CD4-positive, alpha-beta T cell treated with Interleukin-4 for 1 hour (primary cell): ENCODE data around the gene TBL1XR1.
A peak's percentile ranks its signal among the peaks of the same experiment; 100 is the strongest.
"Not testable (repeated sequence)": the region's sequence is repeated elsewhere in the genome, so short reads cannot be mapped to it uniquely, and the experiment has no call there.

Source experiments
- DNase-seq, 2 donors: peaks; one replicate each; pipeline ENCODE4 v3.0.0-alpha.2; 2020 to 2022

Gene TBL1XR1

DNA sequence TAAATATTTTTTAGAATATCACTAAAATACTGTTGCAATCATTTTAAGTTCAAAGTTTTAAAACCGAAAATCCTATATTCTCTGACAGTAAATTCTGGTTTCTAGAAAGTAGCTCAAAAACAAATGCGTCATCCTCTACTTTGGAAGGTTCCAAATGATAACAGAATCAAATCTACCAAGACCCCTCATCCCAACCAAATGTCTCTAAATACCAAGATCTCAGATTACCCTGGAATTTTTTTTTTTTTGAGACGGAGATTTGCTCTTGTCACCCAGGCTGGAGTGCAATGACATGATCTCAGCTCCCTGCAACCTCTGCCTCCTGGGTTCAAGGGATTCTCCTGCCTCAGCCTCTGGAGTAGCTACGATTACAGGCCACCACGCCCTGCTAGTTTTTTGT, 16.8 kb downstream of the TBL1XR1 start:
- no peak for DNase-seq

DNA sequence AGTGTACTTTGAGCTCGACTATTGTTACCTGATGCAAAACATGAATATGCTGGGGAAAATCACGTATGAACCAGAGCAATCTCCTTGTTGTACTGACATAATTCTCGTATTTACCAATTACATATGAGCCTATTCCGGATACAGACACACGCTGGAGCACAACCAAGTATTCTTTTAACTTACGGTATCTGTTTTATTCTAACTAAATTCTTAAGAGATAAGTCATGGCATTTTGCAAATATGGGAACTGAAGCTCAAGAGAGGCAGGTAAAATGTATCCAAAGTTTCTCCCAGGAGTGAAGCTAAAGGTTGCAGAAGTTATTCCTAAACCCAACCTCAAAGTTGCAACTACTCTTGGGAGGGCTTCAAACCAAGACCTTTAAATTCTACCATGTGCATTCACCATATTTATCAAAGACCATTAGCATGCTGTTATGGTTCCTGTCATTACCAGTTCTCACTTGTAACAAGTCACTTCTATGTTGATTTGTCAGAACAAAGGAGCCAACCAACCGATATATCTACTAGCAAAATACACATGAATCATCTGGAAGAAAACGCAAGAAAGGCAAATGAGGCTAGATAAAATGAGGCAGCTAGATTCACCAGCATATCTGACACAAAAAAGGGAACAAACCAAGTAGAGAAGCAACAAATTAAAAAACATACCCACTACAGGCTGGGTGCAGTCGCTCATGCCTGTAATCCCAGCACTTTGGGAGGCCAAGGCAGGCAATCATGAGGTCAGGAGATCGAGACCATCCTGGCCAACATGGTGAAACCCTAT, 17.8 kb downstream of the TBL1XR1 start:
- DNase-seq = no peak

DNA sequence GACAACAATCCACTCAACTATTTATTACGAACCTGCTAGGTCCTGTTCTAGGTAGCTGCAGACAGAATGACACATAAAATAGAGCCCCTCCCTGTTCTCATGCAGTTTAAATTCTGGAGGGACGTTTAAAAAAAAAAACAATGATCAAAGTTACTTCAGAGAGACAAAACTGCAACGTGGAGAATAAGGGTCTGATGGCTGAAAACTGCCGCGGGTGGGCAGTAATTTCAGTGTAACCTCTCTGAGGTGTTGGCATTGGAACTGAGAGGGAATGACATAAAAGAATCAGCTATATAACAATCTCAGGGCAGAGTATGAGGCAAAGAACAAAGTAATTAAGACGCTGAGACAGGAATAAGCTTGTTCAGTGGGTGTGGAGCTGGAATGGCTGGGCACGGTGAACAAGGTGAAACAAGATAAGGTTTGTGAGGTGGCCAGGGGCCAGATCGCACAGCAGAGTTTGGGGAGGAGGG, 19.5 kb downstream of the TBL1XR1 start:
- no peak for DNase-seq

DNA sequence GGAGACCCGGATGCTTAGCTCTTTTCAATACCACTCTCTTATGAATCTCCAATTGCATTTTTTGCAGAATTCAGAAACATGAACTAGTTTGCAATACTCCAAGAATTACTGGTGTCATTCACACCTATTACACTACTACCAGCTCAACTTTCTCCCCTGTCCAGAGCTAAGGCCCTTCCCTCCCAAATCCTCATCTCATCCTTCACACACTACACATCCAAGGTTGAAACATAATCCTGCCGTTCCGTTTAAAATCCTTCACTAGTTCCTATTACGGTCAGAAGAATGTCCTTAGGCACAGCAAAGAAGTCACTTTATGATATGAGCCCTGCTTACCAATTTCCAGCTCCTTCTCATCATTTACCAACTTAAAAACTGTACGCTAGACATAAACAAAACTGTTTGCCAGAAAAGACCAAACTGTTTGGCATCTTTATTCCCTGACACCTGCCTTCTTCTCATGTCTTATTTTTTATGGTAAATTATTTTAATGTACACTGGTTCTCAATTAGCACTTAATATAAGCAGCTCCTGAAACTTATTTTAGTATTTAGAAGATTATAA, 22.6 kb downstream of the TBL1XR1 start:
- DNase-seq = no peak

DNA sequence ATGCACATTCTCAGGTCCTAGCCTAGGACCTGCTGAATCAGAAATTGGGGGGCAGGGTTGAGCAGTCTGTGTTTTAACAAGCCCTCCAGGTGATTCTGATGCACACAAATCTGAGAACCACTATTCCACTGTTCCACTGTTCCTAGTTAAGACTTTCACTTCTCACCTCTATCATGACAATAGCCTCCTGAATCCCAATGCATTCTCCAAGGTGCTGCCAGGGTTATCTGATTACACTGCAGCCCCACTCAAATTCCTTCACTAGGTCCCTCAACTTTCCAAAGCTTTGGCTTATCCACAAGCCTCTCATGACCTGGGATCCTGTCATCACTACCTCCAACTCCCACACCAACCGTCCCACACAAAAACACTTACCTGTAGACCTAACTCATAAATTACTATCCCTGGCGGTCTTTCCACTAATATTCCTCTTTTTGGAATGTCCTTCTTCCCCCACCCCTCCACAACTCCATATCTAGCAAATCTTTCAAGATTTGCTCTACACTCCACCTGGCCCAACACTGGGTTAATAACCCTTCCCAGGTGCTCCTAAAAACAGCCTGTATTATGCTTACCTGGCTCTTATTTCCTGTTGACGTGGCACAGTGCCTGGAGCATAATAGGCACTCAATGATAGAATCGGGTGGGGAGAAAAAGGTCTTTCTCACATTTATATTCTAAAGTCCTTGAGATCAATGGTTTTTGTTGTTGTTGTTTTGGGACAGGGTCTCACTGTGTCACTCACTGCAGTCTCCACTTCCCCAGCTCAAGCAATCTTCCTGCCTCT, 27.2 kb downstream of the TBL1XR1 start:
- no peak for DNase-seq

DNA sequence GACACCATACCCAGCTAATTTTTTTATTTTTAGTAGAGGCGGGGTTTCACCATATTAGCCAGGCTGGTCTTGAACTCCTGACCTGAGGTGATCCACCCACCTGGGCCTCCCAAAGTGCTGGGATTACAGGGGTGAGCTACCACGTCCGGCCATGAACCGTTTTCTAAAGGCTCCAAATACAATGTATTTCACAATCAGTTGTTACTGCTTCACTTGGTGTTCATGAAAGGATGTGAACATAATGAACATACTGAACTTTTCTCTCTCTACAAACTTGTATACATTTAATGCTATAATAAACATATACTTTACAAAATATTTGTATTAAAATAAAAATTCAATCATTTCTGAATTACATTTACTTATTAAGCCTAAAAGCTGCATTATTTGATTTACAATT, 28.9 kb downstream of the TBL1XR1 start:
- DNase-seq = no peak

DNA sequence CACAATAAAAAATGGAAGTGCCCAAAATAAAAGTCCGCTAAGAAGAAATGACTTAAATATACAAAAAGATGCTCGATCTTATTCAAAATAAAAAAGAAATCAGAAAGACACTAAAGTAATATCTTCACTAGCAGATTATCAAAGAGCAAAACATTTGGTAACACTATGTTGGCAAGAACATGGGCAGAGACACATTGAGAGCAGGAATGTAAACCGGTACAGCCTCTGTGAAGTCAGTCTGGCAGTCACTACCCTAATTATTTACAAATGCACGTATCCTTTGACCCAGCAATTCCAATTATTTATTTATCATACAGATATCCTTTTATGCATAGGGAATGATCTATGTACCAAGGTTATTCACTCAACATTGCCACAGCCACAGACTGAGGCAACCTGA, 34.5 kb downstream of the TBL1XR1 start:
- DNase-seq = no peak

DNA sequence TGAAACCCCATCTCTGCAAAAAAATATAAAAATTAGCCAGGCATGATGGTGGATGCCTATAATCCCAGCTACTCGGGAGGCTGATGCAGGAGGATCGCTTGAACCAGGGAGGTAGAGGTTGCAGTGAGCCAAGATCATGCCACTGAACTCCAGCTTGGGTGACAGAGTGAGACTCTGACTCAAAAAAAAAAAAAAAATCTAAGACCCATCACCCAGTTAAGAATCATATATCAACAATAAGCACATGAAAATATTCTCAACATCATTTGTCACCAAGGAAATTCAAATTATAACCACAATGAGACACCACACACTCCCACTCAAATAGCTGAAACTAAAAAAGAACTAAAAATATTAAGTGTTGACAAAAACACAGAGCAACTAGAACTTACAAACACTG, 35.7 kb downstream of the TBL1XR1 start:
- DNase-seq = not testable (repeated sequence)

DNA sequence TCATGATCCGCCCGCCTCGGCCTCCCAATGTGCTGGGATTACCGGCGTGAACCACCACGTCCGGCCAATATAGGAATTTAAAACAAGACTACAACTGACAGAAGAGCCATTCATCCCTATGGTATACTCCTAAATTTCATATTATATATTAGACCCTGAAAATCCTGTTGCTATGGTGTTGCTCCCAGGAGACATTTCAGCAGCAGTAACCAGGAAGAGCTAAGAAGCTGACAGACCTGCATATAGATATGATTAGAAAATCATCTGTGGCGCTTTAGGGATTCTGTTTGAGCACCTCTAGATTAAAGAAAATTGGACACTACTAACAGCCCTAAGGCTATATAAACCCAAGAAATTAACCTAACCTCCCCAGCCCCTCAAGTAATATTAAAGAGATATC, 38.8 kb downstream of the TBL1XR1 start:
- DNase-seq = no peak

DNA sequence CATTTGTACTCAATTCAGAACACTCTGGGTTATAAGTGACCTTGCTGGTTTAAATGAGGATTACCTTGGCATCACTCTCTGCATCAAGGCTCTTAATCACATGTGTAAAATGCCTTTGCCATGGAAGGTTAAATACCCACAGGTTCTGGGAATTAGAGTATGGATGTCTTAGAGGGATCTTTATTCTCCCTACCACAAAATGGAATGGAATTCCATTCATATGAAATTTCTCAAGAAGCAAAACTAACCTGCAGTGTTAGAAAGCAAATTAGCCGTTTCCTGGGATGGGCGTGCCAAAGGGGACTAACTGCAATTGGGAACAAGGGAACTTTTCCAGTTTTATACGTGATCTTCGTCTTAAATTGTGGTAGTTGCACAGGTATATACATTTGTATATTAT, 39.8 kb downstream of the TBL1XR1 start:
- no peak for DNase-seq

DNA sequence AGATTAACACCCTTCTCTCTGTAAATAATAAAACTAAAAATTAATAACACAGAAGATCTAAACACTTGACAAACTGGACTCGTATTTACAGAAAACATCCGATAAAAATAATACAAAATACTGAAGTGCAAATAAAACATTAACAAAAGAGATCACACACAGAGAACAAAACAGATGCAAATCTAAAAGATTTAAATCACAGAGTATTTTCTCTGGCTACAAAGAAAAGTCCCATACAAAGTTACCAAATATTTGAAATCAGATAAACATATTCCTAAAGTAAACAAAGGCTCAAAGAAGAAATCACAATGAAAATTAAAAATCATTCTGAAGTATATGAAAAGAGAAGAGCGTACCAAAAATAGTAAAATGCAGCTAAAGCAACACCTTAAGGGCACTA, 42.5 kb downstream of the TBL1XR1 start:
- DNase-seq = no peak

DNA sequence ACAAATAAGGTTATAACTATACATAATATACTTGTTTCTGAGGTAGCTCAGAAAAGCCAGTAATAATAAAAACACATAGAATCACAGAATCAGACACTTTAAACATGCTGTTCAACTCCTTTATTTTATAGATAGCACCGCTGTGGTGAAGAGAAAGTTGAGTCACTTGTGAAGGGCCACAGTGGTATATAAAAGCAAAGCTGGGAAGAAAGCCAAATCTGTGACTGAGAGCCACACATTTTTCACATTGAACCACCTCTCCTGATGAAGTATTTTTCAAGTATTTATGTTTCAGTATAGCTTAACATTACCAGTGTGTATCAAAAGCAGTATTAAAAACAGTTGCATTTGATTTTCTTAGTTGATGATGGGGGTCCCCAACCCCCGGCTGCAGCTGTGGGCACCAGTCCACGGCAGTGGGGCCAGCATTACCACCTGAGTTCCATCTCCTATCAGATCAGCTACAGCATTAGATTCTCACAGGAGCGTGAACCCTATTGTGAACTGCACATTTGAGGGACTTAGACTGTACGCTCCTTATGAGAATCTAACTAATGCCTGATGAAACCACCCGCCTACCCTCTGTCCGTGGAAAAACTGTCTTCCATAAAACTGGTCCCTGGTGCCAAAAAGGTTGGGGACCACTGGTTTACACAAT, 46.2 kb downstream of the TBL1XR1 start:
- peak in 1 of 2 donors; percentile 35 for DNase-seq

DNA sequence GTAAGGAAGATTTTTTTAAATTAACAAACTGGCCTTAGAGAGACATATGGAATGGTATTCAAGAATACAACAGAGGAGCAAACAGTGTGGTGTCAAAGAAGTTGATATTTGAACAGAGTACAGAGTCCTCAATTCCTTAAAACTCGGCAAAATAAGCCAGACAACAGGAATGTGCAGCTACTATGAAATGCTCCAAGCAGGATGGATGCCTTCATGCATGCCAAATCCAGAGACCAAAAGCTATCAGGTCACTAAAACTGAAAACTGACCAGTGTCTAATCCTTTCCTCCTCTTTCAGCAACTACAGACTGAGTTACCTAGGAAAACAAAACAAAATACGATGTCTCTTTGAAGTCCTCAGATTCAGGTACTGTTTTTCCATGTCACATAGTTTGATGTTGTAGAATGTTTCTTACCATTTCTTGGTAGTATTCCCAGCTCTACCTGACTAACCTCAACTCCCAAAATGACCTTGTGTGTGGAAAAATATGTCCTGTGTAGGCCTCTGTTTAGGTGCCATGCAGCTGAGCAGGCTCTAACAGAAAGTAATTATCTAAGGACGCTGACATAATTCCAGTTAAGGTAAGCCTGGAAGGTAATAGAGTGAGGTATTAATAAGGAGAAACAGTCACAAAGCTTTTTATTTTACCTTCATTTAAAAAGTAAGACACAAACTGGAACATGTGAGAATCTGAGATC, 46.9 kb downstream of the TBL1XR1 start:
- no peak for DNase-seq

DNA sequence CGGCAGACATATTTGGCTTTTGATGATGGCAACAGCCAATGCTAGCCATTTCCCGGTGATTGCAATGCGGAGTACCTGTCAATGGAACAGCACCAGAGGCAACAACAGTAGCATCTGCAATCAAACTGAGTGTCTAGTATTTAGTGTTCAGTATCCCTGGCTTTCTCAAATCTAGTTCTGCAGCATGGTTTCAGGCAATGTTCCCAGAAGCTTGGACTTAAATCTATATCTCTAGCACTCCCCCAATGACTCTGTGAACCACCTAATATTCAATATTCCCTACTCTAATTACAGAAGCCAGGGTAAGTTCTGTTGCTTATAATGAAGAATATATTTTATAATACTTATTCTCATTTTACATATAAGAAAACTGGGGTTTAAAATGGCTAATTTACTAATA, 48.2 kb downstream of the TBL1XR1 start:
- no peak for DNase-seq

DNA sequence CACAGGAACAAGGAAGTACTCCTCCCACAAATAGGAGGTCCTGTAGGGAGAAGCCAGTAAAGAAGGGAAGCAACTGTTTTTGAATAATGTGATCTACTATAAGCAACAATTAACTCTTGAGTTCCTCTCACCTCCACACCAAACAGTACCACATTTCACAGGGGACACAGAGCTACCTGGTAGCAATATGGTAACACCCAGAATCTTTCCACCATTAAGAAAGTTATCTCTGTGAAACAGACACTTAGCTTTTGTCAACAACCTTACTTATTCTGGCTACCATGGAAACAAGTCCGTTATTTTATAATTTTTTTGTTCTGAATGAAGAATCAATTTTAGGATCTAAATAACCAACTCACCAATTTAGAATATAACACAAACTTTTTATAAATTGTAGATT, 49.5 kb downstream of the TBL1XR1 start:
- no peak for DNase-seq

DNA sequence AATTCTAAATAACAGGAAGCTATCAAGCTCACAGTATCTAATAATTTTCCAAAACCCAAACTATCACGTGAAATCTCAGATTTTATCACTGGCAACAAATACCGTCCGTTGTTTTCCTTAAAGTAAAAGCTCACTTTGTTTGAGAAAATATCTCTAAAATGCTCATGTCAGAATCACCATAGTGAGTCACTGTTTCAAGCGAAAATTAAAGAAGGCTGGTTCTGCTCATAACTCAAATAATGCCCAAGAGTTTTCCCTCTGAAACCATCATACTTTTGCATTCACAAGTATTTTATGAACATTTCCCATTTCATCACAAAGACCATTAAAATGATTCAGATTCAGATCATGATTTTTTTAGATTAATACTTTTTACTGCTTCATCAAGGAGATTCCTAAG, 50.6 kb downstream of the TBL1XR1 start:
- DNase-seq = peak in 1 of 2 donors; percentile 41

DNA sequence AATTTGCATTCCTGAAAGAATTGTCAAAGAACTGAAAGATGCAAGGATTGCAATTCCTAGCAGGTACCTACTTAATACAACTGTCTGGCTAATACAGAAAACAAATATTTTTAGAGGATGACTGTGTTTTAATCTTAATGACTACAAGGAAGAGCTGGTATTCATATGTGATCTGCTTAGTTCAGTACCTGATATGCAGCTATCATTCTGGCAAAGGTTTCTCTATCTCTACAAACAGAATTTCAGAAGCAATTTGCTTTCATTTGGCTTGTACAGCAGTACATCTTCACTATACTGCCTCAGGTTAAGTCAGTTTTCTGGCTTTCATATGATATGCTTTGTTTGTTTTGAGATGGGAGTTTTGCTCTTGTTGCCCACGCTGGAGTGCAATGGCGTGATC, 51.3 kb downstream of the TBL1XR1 start:
- peak in 1 of 2 donors; percentile 19 for DNase-seq

DNA sequence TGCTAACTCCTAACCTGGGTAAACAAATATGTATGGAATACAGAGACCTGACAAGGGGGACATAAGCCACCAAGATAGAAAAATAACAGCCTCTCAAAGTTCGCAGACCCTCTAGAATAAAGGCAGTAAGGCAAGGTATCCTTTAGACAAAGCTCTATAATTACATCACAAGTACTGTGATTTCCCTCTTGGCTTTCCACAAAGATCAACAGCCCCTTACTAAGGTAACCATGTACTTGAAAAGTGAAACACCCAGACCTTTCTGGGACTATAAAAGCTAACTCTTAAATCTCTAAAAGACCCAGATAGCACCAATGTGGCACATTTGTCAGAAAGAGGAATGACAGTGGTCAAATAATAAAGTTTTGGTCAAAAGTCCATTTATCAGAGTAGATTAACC, 51.9 kb downstream of the TBL1XR1 start:
- peak in 1 of 2 donors; percentile 29 for DNase-seq

DNA sequence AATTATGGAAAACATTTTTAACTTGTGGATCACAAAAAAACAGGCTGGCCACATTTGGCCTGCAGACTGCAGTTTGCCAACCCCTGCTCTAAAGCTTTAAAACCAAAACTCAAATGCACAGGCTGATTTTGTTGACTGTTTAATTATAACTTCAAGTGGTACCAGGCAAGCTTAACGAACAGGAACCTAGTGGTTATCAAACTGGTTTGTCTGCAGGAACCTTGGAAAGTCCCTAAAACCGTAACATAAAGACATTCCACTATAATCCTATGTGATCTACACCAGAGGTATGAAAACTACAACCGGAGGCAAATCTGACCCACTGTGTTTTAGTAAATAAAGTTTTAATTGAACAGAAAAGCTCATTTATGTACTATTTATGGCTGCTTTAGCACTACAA, 52.4 kb downstream of the TBL1XR1 start:
- DNase-seq = peak in 1 of 2 donors; percentile 75

DNA sequence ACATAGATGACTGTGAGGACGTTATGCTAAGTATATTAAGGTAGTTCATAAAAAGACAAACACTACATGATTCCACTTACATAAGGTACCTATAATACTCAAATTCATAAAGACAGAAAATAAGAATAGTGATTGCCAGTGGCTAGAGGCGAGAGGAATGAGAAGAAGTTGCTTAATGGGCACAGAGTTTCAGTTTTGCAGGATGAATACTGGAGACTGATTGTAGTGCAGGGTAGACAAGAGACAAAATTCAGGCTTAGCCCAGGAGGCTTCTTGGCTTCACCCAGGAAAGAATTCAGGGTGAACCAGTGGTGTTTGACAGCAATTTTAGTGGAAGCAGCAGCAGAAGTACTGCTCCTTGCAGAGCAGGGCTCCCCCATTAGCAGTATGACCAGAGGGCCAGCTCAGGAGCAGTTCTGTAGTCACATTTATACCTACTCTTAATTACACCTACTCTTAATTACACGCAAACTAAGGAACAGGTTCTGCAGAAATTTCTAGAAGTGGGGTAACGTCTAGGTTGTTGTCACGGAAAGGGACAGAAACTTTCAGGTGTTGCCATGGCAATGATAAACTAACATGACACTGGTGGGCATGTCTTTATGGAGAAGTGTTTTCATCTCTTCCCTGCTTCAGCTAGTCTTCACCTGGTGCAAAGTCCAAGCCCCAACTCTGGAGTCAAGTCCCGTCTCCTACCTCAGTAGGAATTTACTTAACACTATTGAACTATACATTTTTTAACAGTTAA, 55.2 kb downstream of the TBL1XR1 start:
- DNase-seq = peak; percentile 32 to 54

DNA sequence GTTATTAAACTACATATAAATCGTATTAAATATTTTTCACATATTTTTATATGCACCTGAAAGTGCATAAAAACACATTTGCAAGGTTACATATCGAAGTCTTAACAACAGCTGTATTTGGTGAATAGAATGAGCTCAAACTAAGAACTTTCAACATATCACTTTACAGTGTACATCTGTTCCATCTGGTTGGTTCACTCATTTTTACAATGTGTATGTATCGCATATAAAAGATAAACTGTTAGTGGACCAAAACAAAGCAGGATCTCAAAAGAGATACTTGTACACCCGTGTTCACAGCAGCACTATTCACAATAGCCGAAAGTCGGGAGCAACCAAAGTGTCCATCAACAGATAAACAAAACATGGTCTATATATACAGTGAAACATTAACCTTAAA, 55.8 kb downstream of the TBL1XR1 start:
- DNase-seq = no peak

DNA sequence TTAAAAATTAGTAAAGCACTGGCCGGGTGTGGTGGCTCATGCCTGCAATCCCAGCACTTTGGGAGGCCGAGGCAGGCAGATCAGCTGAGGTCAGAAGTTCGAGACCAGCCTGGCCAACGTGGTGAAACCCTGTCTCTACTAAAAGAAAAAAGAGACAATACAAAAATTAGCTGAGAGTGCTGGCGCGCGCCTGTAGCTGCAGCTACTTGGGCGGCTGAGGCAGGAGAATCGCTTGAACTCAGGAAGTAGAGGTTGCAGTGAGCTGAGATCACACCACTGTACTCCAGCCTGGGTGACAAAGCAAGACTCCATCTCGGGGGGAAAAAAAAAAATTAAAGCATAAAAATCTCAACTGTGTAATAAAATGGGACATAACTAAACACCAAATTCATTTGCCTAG, 58.1 kb downstream of the TBL1XR1 start:
- DNase-seq = peak; percentile 41 to 56
